ENCODE results near the gene PITPNC1.

The PITPNC1 gene

GRCh38 chr17:67372751-67373150, 4.3 kb upstream of the PITPNC1 start:
- H3K36me3 ChIP-seq (ENCODE audit: insufficient read depth, insufficient read length, low read length): no peaks in the 10 kb centered on the region
- DNase-seq (ENCODE audit: low read depth, low spot score): no peak
- H3K4me1 ChIP-seq (ENCODE audit: insufficient read depth, insufficient read length): no peaks in the 10 kb centered on the region
- H3K9ac ChIP-seq (ENCODE audit: insufficient read length, low read depth): no peak overlapping the region
- no peaks in the 10 kb centered on the region for H3K9me3 ChIP-seq (ENCODE audit: insufficient read depth, low read length)
- no peak overlapping the region for H3K4me3 ChIP-seq (ENCODE audit: insufficient read length, low read depth)
- no peak for TF ChIP-seq YY1 (IDR thresholded peaks at IDR 0.05; ENCODE audit: insufficient read depth, insufficient read length)
- TF ChIP-seq SUZ12 (IDR thresholded peaks at IDR 0.05; ENCODE audit: extremely low read depth, insufficient read depth, insufficient read length): no peak
- no peak for TF ChIP-seq ZNF274 (IDR thresholded peaks at IDR 0.05; ENCODE audit: low read depth, low read length)
- H3K27me3 ChIP-seq (ENCODE audit: insufficient read depth, insufficient read length): no peaks in the 10 kb centered on the region

- Histone ChIP-seq H3K9ac (ENCODE audit: insufficient read length, low read depth) (no peak overlapping the region), H3K36me3 (ENCODE audit: insufficient read depth, insufficient read length, low read length) (peaks cover 3% of the 10 kb centered on the region), H3K27me3 (ENCODE audit: insufficient read depth, insufficient read length) (no peaks in the 10 kb centered on the region), H3K9me3 (ENCODE audit: insufficient read depth, low read length) (peaks cover 7% of the 10 kb centered on the region; the same call in 1 of the 2 replicates), H3K4me3 (ENCODE audit: insufficient read length, low read depth) (no peak overlapping the region), H3K4me1 (ENCODE audit: insufficient read depth, insufficient read length) (no peaks in the 10 kb centered on the region)
- TF ChIP-seq YY1 (IDR thresholded peaks at IDR 0.05; ENCODE audit: insufficient read depth, insufficient read length) (no peak), SUZ12 (IDR thresholded peaks at IDR 0.05; ENCODE audit: extremely low read depth, insufficient read depth, insufficient read length) (no peak), ZNF274 (IDR thresholded peaks at IDR 0.05; ENCODE audit: low read depth, low read length) (no peak)
- no peak for DNase-seq (ENCODE audit: low read depth, low spot score)
Measured at GRCh38 chr17:67374329-67375053, 2.6 kb upstream of the PITPNC1 start.

DNA sequence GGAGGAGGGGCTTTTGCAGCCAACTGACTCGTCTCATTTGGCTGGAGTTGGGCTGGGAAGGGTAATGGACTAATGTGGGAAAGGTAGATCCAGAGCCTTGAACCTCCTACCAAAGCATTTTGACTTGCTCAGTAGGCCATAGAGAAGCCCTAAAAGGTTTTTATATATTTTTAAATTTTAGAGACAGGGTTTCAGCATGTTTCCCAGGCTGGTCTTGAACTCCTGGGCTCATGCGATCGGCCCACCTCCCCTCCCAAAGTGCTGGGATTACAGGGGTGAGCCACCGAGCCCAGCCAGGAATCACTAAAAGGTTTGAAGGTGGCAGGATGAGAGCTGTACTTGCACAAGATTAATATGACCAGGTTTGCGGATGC, 2.0 kb upstream of the PITPNC1 start:
- DNase-seq (ENCODE audit: low read depth, low spot score): no peak
- H3K9ac ChIP-seq (ENCODE audit: insufficient read length, low read depth): no peak overlapping the region
- no peaks in the 10 kb centered on the region for H3K4me1 ChIP-seq (ENCODE audit: insufficient read depth, insufficient read length)
- H3K4me3 ChIP-seq (ENCODE audit: insufficient read length, low read depth): no peak overlapping the region
- H3K9me3 ChIP-seq (ENCODE audit: insufficient read depth, low read length): peaks cover 13% of the 10 kb centered on the region; the same call in 1 of the 2 replicates
- no peak for TF ChIP-seq ZNF274 (IDR thresholded peaks at IDR 0.05; ENCODE audit: low read depth, low read length)
- H3K36me3 ChIP-seq (ENCODE audit: insufficient read depth, insufficient read length, low read length): peaks cover 5% of the 10 kb centered on the region
- no peaks in the 10 kb centered on the region for H3K27me3 ChIP-seq (ENCODE audit: insufficient read depth, insufficient read length)

DNA sequence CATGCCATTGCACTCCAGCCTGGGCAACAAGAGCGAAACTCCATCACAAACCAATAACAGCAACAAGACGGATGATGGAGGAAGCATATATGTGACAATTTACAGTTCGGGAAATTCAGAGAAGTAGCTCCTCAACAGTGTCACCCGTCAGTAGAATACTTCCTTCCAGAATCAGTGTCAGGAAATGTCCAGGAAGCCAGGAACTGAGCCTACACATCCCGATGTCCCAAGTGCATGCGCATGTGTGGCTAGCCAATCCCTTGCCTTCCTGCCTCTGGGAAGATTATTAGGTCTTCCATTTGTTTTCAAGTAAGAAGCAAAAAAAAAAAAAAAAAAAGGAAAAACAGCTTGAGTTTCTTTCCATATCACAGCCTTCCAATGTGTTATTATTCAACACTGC, 1.4 kb upstream of the PITPNC1 start:
- no peak overlapping the region for H3K4me3 ChIP-seq (ENCODE audit: insufficient read length, low read depth)
- H3K4me1 ChIP-seq (ENCODE audit: insufficient read depth, insufficient read length): no peaks in the 10 kb centered on the region
- peaks cover 15% of the 10 kb centered on the region; the same call in 1 of the 2 replicates for H3K9me3 ChIP-seq (ENCODE audit: insufficient read depth, low read length)
- TF ChIP-seq SUZ12 (IDR thresholded peaks at IDR 0.05; ENCODE audit: extremely low read depth, insufficient read depth, insufficient read length): no peak
- no peak for TF ChIP-seq ZNF274 (IDR thresholded peaks at IDR 0.05; ENCODE audit: low read depth, low read length)
- no peak for TF ChIP-seq YY1 (IDR thresholded peaks at IDR 0.05; ENCODE audit: insufficient read depth, insufficient read length)
- peaks cover 5% of the 10 kb centered on the region for H3K36me3 ChIP-seq (ENCODE audit: insufficient read depth, insufficient read length, low read length)
- no peak overlapping the region for H3K9ac ChIP-seq (ENCODE audit: insufficient read length, low read depth)
- DNase-seq (ENCODE audit: low read depth, low spot score): no peak
- H3K27me3 ChIP-seq (ENCODE audit: insufficient read depth, insufficient read length): no peaks in the 10 kb centered on the region

GRCh38 chr17:67376415-67376736, 705 bp upstream of the PITPNC1 start:
- DNase-seq (ENCODE audit: low read depth, low spot score): no peak

DNA sequence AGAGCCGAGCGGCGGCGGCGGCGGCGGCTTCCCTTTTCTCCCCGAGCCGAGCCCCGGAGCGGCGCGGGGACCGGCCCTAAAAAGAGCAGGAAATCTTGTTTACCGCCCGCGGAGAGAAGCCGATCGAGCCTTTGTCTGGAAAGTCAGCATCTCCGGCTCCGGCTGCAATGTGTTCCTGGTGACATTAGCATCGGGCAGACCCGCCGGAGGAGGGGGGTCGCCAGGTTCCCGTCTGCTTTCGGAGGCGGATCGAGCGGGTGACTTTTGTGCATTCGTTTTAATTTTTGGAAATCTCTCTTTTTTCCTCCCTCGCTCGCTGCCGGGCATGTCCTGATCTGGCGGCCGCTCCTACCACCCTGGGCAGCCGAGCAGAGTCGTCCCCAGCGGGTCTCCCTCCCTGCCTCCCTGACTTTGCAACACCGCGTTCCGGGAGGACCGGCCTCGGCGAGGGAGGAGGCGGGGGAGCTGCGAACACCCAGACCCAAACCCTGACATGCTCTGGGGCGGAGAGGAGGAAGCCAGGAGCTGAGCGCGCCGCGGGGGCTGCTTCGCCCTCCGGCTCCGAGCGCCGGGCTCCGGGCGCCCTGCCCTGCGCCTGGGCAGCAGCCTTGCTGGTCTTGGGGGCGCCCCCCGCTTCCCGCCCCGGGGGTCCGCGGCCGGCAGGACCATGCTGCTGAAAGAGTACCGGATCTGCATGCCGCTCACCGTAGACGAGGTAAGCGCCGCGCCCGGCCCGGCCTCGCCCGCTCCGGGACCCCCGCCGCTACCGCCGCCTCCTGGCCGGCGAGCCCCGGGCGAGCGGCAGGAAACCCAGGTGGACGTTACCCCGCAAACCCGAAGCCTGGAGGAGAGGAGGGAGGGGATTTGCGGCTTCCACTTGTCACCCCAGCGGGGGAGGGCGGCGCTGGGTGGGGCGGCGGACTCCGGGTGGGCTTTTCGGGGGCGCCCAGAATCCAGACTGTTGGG, 690 bp downstream of the PITPNC1 start:
- Histone ChIP-seq H3K27me3 (ENCODE audit: insufficient read depth, insufficient read length) (no peaks in the 10 kb centered on the region), H3K9ac (ENCODE audit: insufficient read length, low read depth) (peak overlapping the region; percentile 94), H3K4me1 (ENCODE audit: insufficient read depth, insufficient read length) (no peaks in the 10 kb centered on the region), H3K4me3 (ENCODE audit: insufficient read length, low read depth) (peak overlapping the region; percentile 76), H3K36me3 (ENCODE audit: insufficient read depth, insufficient read length, low read length) (peaks cover 5% of the 10 kb centered on the region), H3K9me3 (ENCODE audit: insufficient read depth, low read length) (peaks cover 15% of the 10 kb centered on the region; the same call in 1 of the 2 replicates)
- no peak for TF ChIP-seq ZNF274 (IDR thresholded peaks at IDR 0.05; ENCODE audit: low read depth, low read length)
- no peak for DNase-seq (ENCODE audit: low read depth, low spot score)

More at GRCh38 chr17:67376415-67376736, 705 bp upstream of the PITPNC1 start:
- TF ChIP-seq YY1 (IDR thresholded peaks at IDR 0.05; ENCODE audit: insufficient read depth, insufficient read length): no peak
- TF ChIP-seq ZNF274 (IDR thresholded peaks at IDR 0.05; ENCODE audit: low read depth, low read length): no peak
- no peak for TF ChIP-seq SUZ12 (IDR thresholded peaks at IDR 0.05; ENCODE audit: extremely low read depth, insufficient read depth, insufficient read length)
- Histone ChIP-seq H3K9ac (ENCODE audit: insufficient read length, low read depth) (peak overlapping the region; percentile 94), H3K4me3 (ENCODE audit: insufficient read length, low read depth) (peak overlapping the region; percentile 76), H3K9me3 (ENCODE audit: insufficient read depth, low read length) (peaks cover 15% of the 10 kb centered on the region; the same call in 1 of the 2 replicates), H3K4me1 (ENCODE audit: insufficient read depth, insufficient read length) (no peaks in the 10 kb centered on the region), H3K36me3 (ENCODE audit: insufficient read depth, insufficient read length, low read length) (peaks cover 5% of the 10 kb centered on the region), H3K27me3 (ENCODE audit: insufficient read depth, insufficient read length) (no peaks in the 10 kb centered on the region)
